A172 (cell line): ENCODE data around the gene MEGF6. TPM values are rescaled to one million over a fixed set of nuclear protein-coding genes. Genes with fewer than 3 reads are reported as not detected.

ENCODE experiments used
- DNase-seq: peaks from one replicate; pipeline ENCODE4 v3.0.0-alpha.2; 2015; ENCODE audit warnings: low spot score
- total RNA-seq: library from RNA; depleted of rRNA; stranded (reverse); fragments of >200 nt; shearing (Covaris generic); gene quantifications from 2 replicates; pipeline ENCODE4 v1.2.3, GENCODE V29; 2014; rRNA removed

The MEGF6 gene
- total RNA-seq = 21.7 and 22.4 TPM in 2 replicates

GRCh38 chr1:3611170-3612019, at the start of gene MEGF6:
TSS of gene MEGF6 (minus strand) at chr1:3611508. CDS start at chr1:3611268, 240 bp downstream.
- no peak for DNase-seq

- DNase-seq = no peak
Observed at GRCh38 chr1:3660704-3661103, 49.4 kb upstream of the MEGF6 start.

- no peak for DNase-seq
Observed at GRCh38 chr1:3659093-3659492, 47.8 kb upstream of the MEGF6 start.

GRCh38 chr1:3658231-3658615, 46.9 kb upstream of the MEGF6 start:
- no peak for DNase-seq

- DNase-seq = no peak
Observed at GRCh38 chr1:3657578-3658230, 46.4 kb upstream of the MEGF6 start.

- no peak for DNase-seq
Observed at GRCh38 chr1:3657096-3657475, 45.8 kb upstream of the MEGF6 start.

- DNase-seq = no peak
Observed at GRCh38 chr1:3656450-3657095, 45.3 kb upstream of the MEGF6 start.

GRCh38 chr1:3654549-3655281, 43.4 kb upstream of the MEGF6 start:
- no peak for DNase-seq

GRCh38 chr1:3653286-3653618, 41.9 kb upstream of the MEGF6 start:
- no peak for DNase-seq

- DNase-seq = no peak
Observed at GRCh38 chr1:3652548-3653285, 41.4 kb upstream of the MEGF6 start.

- no peak for DNase-seq
Observed at GRCh38 chr1:3651930-3652547, 40.7 kb upstream of the MEGF6 start, which contains the start of gene TP73. TSS of gene TP73 (plus strand) at chr1:3652516. CDS start at chr1:3682366, 29,850 bp downstream.

GRCh38 chr1:3651026-3651929, 40.0 kb upstream of the MEGF6 start:
- DNase-seq = no peak

GRCh38 chr1:3650248-3651025, 39.1 kb upstream of the MEGF6 start:
- DNase-seq = no peak

GRCh38 chr1:3649342-3650247, 38.3 kb upstream of the MEGF6 start, which contains the start of gene WRAP73:
TSS of gene WRAP73 (minus strand) at chr1:3650103. CDS start at chr1:3649999, 104 bp downstream.
- peak; percentile 65 for DNase-seq

- no peak for DNase-seq
Observed at GRCh38 chr1:3646596-3646995, 35.3 kb upstream of the MEGF6 start.

GRCh38 chr1:3645666-3646355, 34.5 kb upstream of the MEGF6 start:
- no peak for DNase-seq

GRCh38 chr1:3645247-3645646, 33.9 kb upstream of the MEGF6 start:
- no peak for DNase-seq
